NCI-H524 treated with DMSO at 0.1 percent for 48 hours (cell line): ENCODE measurements around the gene IGDCC3.
A peak's percentile ranks its signal among the peaks of the same experiment; 100 is the strongest.

Experiments
- DNase-seq: peaks from one replicate; lab custom pipeline; 2025; lab: John Stamatoyannopoulos, UW

The IGDCC3 gene

DNA sequence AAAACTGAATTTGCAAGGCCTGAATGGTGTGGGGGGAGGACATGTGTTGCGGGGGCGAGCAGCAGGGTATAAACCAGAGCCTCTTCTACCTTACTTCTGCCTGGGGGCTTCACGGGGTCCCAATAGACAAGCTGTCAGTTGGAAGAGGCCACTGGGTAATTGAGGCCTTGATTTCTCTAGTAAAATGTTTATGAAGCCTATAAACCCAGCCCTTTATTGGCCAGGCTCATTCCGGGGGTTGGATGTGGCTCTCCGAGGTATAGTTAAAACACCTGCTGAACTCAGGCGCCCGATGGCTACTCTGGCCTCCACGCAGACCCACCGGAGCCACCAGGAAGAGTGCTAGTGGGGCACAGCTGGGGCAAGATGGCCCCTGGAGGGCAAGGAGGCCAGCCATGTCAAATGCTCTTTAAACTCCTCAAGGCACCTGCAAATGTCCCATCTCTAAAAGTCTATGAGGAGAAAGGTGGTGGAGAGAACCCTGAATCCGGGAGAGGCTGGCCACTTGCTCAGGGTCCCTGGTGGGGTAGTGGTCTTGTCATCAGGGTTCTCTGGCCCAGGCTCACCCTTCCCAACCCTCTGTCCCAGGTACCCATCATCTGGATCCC, 34.3 kb downstream of the IGDCC3 start:
- no peak for DNase-seq

GRCh38 chr15:65342493-65342892, 35.3 kb downstream of the IGDCC3 start:
- DNase-seq = no peak

DNA sequence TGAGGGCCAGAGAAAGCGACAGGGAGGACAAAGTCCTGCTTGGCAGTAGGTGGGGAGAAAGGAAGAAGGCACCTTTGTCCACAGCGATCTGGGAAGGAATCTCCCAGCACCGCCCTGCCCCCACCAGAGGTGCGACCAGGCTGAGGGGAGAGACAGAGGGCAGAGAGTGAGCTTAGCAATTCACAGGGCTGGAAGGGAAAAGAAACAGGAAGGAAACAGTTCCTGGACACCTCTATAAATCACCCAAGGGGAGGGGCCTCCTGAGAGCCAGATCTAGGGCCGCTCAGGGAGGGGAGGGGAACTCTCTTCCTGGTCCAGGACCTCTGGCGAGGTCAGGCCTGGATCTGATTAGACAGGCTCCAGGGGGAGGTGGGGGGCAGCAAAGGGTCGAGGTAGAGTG, 37.9 kb downstream of the IGDCC3 start:
- DNase-seq = no peak

DNA sequence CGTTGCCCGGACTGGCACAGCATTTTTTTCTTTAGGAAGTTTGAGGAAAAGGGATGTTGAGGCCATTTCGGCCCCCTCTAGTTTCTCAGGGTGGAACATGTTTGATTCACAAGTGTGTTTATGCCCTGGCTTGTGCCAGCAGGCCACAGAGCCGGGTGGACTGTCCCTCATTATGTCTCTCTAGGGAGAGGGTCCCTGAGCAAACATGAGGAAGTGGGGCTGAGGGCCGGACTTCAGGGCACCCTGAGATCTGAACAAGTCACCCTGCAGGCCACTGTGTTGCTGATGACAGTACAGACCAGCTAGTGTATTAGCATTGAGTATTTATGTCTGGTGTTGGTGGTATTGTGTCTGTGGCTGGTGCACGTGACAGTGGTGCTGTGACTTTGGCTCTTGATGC, 38.4 kb downstream of the IGDCC3 start:
- DNase-seq = no peak

DNA sequence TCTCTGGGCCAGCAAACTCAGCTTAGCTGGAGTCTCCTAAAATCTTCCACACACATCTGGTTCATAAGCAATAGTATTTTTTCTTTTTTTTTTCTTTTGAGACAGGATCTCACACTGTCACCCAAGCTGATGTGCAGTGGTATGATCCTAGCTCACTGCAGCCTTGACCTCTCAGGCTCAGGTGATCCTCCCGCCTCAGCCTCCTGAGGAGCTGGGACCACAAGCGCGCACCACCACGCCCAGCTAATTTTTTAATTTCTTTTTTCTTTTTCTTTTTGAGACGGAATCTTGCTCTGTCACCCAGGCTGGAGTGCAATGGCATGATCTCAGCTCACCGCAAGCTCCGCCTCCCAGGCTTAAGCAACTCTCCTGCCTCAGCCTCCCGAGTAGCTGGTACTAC, 39.0 kb downstream of the IGDCC3 start:
- no peak for DNase-seq

- DNase-seq = no peak
Measured at GRCh38 chr15:65338366-65338765, 39.4 kb downstream of the IGDCC3 start.

- DNase-seq = peak; percentile 94
Measured at GRCh38 chr15:65337436-65338070, 40.2 kb downstream of the IGDCC3 start.

- DNase-seq = peak; percentile 94
Measured at GRCh38 chr15:65336493-65337435, 41.0 kb downstream of the IGDCC3 start.

DNA sequence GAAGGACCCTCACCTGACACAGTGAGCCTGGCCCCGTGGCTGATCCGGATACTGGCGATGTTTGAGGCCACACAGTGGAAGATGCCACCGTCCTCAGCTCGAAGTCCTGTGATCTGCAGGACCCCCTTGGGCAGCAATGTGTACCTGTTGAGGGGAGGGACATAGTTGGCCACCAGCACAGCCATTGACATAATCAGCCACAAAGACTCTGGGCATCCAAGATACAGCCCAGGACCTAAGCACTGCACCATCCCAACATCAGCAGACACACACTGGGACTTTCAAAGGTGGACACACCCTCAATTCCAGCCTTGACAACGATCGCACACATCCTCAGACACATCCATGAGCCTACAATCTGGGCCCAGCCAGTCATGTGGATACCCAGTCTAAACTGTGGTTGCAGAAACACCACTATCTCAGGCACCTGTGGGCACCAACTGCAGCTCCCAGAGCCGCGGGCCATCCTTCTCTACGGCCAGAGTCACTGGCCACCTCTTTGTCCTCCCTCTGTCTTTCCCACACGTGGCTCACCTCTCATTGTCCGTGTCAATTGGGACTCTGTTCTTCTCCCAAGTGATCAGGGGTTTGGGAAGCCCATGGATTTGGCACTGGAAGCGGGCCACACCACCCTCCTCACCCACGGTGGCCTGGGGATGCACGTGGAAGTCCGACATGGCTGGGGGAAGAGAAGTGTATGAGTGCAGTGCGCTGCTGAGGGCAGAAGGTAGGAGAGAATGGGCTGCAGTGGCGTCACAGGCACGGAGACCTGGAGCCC, 42.3 kb downstream of the IGDCC3 start:
- DNase-seq = no peak

- DNase-seq = no peak
Measured at GRCh38 chr15:65334586-65335231, 43.1 kb downstream of the IGDCC3 start.

- DNase-seq = peak; percentile 98
Measured at GRCh38 chr15:65333856-65334255, 43.9 kb downstream of the IGDCC3 start.

DNA sequence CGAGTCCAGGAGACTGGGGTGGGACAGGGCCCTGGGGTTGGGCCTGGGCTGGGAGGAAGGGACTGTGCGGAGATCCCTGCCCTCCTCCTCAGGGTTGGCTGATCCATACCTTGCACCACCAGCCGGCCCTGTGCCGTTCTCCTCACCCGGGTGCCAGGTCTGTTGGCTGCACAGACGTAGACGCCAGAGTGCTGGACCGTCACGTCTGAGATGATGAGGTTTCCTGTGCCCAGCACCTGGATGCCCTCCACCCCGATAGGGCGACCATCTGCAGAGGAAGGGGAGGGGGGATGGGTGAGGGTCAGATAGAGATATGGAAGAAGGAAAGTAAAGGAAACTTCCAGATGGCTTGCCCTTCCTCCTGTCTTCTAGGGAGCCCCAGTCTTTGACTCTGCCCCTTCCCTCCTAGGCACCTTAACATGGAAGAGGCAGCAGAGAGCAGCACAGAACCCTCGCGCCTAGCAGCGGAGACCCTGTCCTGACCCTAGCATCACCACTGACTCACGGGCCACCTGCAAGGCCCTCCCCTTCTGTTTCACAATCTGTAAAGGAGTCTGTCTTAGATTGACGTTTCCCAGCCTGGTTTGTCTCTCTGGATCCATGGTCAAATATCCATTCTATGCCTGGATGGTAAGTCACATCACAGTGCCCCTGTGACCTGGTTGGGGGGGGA, 44.5 kb downstream of the IGDCC3 start:
- DNase-seq = peak; percentile 63

GRCh38 chr15:65332391-65333147, 45.2 kb downstream of the IGDCC3 start:
- DNase-seq = no peak

DNA sequence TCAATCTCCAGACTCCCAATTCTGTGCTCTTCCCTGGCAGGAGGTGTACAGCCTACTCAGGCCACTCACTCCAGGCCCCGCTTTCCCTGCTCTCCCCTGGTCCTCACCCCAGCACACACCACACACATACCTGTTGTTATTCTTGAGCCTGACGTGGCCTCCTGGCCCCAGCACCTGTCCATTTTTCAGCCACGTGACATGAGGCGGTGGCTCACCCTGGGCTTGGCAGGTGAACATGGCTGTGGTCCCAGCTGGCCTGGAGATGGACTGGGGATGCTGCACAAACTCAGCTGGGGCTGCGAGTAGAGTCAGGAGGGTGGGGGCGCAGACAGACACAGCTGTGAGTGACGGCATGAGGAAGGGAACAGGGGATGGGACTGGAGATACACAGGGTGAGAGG, 46.0 kb downstream of the IGDCC3 start:
- DNase-seq = no peak

DNA sequence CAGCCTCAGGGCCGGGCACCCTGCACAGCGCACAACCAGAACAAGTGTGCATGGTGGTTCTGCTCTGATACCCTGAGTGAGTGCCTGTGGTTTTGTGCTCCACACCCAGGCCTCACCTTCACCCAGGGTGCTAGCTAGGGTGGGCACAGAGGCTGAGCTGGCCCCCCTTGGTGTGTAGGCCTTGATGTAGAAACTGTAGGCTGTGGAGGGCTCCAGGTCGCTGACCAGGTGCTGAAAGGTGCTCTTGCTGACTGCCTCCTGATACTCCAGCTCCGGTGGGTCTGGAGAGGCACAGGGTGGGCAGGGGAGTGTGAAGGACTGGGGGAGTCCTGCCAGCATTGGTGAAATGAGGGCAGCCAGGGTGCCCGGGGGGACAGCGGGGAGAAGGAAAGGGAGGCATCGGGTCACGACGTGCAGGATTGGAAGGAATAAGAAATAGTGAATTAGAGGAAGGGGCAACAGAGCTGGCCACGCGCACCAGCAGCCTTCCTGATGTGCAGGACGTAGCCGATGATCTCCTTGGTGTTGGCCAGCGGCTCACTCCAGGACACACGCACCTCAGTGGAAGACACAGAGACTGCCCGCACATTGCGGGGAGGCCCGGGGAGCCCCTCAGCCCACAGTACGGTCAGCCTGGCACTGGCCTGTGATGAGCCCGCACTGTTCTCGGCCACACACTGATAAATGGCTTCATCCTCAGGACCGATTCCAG, 46.7 kb downstream of the IGDCC3 start:
- no peak for DNase-seq

- DNase-seq = no peak
Measured at GRCh38 chr15:65329984-65330735, 47.6 kb downstream of the IGDCC3 start.

DNA sequence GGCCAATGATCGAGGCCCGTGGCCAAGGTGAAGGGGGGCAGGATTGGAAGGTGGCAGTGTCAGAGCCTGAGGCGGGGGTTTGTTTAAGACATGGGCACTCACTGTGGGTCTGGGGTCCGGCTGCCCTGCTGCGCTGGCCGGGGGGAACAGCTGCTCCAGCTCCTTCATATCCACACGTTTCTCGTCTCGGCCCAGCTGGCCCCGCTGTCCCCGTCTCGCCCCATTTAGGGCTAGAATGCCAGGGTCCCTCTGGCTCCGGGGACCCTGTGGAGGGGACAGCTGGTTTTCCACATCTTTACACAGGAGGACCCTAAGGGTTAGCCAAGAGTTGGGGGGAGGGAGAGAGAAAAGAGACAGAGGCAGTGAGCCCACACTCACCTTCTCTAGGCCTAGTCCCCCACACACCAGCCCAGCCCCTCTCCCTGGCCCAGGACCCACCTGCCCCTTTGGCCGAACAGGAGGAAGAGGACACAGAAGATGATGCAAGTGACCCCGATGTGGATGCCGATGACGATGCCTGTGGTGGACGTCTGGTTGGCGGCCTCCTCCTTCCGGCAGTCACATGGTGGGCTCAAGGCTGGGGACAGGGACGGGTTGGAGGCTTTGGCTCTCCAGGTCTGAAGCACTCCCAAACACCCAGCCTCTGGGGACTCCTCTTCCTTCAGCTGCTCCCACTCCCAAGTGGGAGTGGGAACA, 48.4 kb downstream of the IGDCC3 start:
- no peak for DNase-seq
